ENCODE data around the gene CDRT4.

The CDRT4 gene

GRCh38 chr17:15388356-15389041, 78.9 kb downstream of the CDRT4 start:
- DNase-seq, result no peak

GRCh38 chr17:15386083-15386482, 81.3 kb downstream of the CDRT4 start:
- DNase-seq, result no peak
